SH-SY5Y (cell line): ENCODE measurements around the gene DOCK8.

Source experiments
- GATA2 ChIP-seq: IDR thresholded peaks from 2 replicates; pipeline ENCODE4 v1.6.1; 2011; ENCODE audit warnings: mild to moderate bottlenecking, low read depth, low read length
- GATA3 ChIP-seq: IDR thresholded peaks from 2 replicates; pipeline ENCODE4 v1.6.1; 2011; ENCODE audit warnings: low read depth, mild to moderate bottlenecking, low read length, moderate library complexity

DNA sequence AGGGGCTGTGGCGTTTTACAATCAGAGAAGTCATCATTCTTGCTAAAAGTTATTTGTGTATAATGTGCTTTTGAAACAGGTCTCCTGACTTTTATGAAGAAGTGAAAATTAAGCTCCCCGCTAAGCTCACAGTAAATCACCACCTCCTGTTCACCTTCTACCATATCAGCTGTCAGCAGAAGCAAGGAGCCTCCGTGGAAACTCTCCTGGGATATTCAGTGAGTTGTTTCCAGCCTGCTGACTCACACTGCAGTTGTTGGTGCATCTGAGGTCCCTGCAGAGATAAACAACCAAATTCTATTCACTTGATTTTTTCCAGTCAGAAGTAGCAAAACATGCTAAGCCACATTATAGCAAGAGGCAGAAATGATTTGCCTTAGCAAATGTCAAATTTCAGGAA, 156.7 kb downstream of the DOCK8 start:
- TF ChIP-seq GATA2 = no peak
- no peak for TF ChIP-seq GATA3
